ENCODE results near the gene HSD11B2.

- TF ChIP-seq CHD2 (IDR thresholded peaks at IDR 0.05; ENCODE audit: borderline replicate concordance, low read depth, low read length) (no peak), SP1 (IDR thresholded peaks at IDR 0.05; ENCODE audit: low read depth, low read length) (no peak), CTCF (IDR thresholded peaks at IDR 0.05 in 2 of 3, conservative IDR thresholded peaks at IDR 0.05 in 1 of 3; ENCODE audit: control insufficient read depth in 2 of 3, extremely low read depth in 1 of 3, insufficient read depth in 1 of 3, low read depth in 3 of 3, low read length in 3 of 3) (no peak), YY1 (IDR thresholded peaks at IDR 0.05; ENCODE audit: low read depth, low read length) (no peak), SMC3 (IDR thresholded peaks at IDR 0.05; ENCODE audit: borderline replicate concordance, low read length) (no peak)
Observed at GRCh38 chr16:67400901-67401300, 30.0 kb upstream of the HSD11B2 start.
